Stimulated activated memory B cell treated with anti-CD40 and anti-IgM and Interleukin-4, amounts not matched to agents 10 μg/mL and 1 μg/mL and 100 μg/mL, for 72 hours (primary cell): ENCODE results near the gene TMEM41A.

ENCODE experiments used
- ATAC-seq: fragments of 150-1000 bp; cut with Tn5 transposase; 2 replicates; pipeline ENCODE4 v1.10.0; 2021
- H3K27ac Mint-ChIP-seq: one replicate; pipeline ENCODE4 v1.8.0; 2022; ENCODE audit warnings: mild to moderate bottlenecking, mixed read lengths
- H3K27me3 Mint-ChIP-seq: one replicate; pipeline ENCODE4 v1.8.0; 2022; ENCODE audit warnings: mixed read lengths
- H3K36me3 Mint-ChIP-seq: one replicate; pipeline ENCODE4 v1.8.0; 2022; ENCODE audit warnings: mixed read lengths
- H3K4me1 Mint-ChIP-seq: one replicate; pipeline ENCODE4 v1.8.0; 2022; ENCODE audit warnings: mixed read lengths
- H3K4me3 Mint-ChIP-seq: one replicate; pipeline ENCODE4 v1.8.0; 2022; ENCODE audit warnings: mild to moderate bottlenecking, moderate library complexity, mixed read lengths
- H3K9me3 Mint-ChIP-seq: one replicate; pipeline ENCODE4 v1.8.0; 2022; ENCODE audit warnings: mixed read lengths

The TMEM41A gene

DNA sequence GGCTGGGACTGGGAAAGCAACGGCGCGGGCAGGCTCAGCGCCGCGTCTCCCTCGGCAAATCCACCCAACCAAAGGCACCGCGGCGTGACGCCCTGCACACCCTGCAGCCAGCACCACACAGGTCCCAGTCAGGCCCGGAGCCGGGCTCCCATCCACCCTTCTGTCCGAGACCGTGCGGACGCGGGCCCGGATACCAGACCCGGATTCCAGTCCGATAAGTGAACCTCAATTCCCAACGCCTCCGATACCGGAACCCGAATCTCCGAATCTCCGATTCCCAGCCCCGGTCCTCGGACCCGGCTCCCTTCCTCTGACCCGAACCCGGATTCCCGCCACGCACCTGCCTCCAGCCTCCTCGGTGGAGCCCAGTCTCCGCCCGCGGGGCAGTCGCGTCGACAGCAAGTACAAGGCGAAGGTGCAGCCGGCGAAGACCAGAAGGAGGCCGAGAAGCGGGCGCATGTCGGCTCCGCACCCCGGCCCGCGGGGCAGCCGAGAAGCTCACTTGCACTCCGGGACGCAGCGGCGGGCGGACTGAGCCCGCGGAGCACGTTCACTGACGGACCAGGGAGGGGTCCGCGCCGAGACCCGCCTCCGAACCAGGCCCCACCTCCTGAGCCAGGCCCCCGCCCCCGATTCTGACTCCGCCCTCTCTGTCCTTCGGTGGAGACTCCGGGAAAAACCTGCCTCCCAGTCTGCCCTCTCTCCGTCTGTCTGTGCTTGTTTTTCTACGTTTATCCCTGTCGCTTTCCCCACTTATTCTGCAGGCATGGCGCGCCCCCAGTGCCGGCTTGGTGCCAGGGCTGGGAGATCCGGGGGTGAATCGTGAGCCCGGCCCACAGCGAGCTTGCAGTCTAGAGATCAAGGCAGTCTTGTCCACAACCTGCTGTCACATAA, at the start of gene TMEM41A:
Gene TMEM41A, minus strand, starts transcription at position 533 of the 894 bp plus-strand sequence. Its CDS starts 74 bp downstream, at position 459.
- H3K4me1 Mint-ChIP-seq = peaks cover 17% of the 10 kb centered on the region
- no peaks in the 10 kb centered on the region for H3K9me3 Mint-ChIP-seq
- H3K27me3 Mint-ChIP-seq = no peaks in the 10 kb centered on the region
- H3K4me3 Mint-ChIP-seq = peak within 1 kb of the TSS; percentile 97
- ATAC-seq = peak; percentile 99
- H3K36me3 Mint-ChIP-seq = peaks cover 21% of the 10 kb centered on the region
- H3K27ac Mint-ChIP-seq = peak within 1 kb of the TSS; percentile 93

DNA sequence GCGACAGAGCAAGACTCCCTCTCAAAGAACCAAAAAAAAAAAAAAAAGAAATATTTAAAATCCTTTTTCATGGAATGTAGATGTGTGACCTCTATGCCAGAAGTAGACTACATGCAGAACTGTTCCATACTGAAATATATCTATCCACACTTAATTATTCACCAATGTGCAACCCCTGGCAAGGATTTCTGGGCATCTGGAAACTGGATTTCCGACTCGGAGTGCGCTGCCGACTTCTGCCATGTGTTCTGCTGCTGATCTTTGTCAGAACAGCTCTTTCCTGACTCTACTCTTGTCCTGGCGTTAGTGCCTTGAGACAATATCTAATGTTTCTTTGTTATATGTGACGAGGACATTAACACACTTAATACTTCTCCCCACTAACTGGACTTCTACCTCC, 41.9 kb upstream of the TMEM41A start:
- no peak for ATAC-seq
- Mint-ChIP-seq H3K4me1 (peaks cover 14% of the 10 kb centered on the region), H3K4me3 (no peak overlapping the region), H3K9me3 (no peaks in the 10 kb centered on the region), H3K27ac (no peak overlapping the region), H3K36me3 (no peaks in the 10 kb centered on the region), H3K27me3 (no peaks in the 10 kb centered on the region)

DNA sequence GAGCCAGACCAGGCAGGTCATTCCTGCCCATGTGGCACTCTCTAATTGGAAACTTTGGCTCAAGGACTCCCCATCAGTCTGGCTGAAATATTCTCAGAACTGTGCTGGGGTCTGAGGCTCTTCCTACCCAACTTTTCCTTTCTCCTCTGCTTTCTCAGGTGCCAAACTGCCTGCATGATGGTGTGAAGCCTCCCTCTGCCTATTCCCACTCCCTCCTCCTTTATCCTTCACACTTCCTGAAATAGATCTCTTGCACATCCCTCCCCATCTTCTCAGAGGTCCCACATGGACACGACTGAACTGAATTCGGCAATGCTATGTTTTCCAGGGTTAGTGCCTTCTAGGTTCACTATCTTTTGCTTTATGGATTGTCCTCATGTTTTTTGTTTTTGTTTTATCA, 41.1 kb upstream of the TMEM41A start:
- ATAC-seq = no peak
- no peaks in the 10 kb centered on the region for H3K27me3 Mint-ChIP-seq
- H3K9me3 Mint-ChIP-seq = no peaks in the 10 kb centered on the region
- H3K4me3 Mint-ChIP-seq = no peak overlapping the region
- H3K4me1 Mint-ChIP-seq = peaks cover 14% of the 10 kb centered on the region
- no peak overlapping the region for H3K27ac Mint-ChIP-seq
- no peaks in the 10 kb centered on the region for H3K36me3 Mint-ChIP-seq

DNA sequence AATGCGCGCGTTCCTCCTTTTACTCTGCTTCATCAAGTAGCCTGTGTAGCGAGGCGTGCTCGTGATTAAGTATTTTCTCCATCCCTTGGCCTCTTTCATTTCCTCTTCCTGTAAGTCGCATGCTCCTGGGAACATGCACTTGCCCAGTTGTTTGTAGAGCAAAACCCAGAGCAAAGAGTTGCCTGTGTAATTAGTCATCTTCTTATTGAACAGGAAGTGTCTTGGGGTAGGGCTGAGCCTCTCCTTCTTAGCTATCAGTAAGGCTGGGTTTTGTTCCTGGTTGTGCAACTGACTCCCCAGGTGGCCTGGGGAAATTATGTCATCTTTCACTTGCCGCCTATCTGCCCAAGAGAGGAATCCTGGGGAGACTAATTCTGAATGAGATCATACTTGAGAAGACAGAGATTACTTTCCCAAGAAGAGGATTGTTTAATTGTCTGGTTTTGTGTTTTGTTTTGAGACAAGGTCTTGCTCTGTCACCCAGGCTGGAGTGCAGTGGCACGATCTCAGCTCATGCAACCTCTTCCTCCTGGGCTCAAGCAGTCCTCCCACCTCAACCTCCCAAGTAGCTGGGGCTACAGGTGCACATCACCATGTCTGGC, 38.6 kb upstream of the TMEM41A start:
- Mint-ChIP-seq H3K9me3 (no peaks in the 10 kb centered on the region), H3K27ac (peak overlapping the region; percentile 77), H3K4me1 (peaks cover 14% of the 10 kb centered on the region), H3K4me3 (peak overlapping the region; percentile 44), H3K27me3 (no peaks in the 10 kb centered on the region), H3K36me3 (no peaks in the 10 kb centered on the region)
- ATAC-seq = peak; percentile 97

DNA sequence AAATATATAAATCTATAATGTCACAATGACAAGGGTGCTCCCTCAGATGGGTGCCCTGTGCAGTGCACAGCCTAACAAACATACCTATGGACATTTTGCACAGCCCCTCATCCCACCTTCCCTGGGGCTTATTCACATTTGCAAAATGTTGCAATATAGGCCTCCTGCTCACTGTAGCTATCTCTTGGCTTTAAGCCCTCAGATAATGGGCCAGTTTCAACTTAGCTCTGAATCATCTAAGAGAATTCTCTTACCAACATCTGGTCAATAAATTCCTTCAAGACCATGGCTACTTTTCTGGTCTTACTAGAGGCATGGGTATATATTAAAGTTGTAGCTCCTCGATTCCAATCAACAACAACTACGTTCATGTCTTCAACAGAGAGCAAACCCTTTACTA, 35.7 kb upstream of the TMEM41A start:
- Mint-ChIP-seq H3K4me1 (peaks cover 14% of the 10 kb centered on the region), H3K36me3 (no peaks in the 10 kb centered on the region), H3K4me3 (no peak overlapping the region), H3K27ac (no peak overlapping the region), H3K9me3 (no peaks in the 10 kb centered on the region), H3K27me3 (no peaks in the 10 kb centered on the region)
- no peak for ATAC-seq

DNA sequence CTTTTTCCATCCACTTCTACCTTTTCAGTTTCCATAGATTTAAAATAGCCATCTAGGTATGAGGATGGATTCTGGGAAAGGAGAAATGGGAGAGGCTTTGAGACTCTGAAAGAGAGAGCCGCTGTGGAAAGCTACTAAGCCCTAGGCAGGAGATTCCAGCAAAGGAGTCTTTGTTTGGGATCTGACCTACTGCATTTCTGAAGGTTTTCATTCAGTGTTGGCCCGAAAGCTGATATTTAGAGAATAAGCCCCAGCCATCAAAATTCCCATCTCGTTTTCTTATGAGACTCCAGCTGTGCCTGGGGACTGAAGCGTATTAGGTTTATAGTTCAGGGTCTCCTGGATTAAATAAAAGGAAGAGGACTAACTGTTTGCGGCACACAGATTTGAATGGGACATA, 34.1 kb upstream of the TMEM41A start:
- Mint-ChIP-seq H3K4me3 (no peak overlapping the region), H3K36me3 (no peaks in the 10 kb centered on the region), H3K4me1 (peaks cover 10% of the 10 kb centered on the region), H3K27ac (no peak overlapping the region), H3K27me3 (peaks cover 8% of the 10 kb centered on the region), H3K9me3 (no peaks in the 10 kb centered on the region)
- ATAC-seq = no peak

DNA sequence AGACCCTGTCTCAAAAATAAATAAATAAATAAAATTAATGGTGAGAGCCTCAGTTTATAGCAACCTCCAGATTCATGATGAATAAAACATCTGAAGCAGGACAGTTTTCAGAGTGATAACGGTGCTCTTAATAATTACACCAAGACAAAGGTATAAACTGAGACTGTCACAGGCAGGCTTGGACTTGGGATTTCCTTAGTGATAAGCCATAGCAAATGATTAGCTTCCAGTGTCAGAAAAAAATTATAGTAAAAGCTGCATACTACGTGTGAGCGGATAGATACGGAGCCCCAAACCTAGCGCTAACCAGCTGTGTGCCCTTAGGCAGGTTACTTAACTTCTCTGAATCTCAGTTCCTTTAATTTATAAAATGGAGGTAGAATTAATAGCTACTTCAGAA, 32.0 kb upstream of the TMEM41A start:
- ATAC-seq = no peak
- Mint-ChIP-seq H3K4me3 (no peak overlapping the region), H3K27ac (no peak overlapping the region), H3K4me1 (no peaks in the 10 kb centered on the region), H3K36me3 (no peaks in the 10 kb centered on the region), H3K9me3 (no peaks in the 10 kb centered on the region), H3K27me3 (peaks cover 19% of the 10 kb centered on the region)

DNA sequence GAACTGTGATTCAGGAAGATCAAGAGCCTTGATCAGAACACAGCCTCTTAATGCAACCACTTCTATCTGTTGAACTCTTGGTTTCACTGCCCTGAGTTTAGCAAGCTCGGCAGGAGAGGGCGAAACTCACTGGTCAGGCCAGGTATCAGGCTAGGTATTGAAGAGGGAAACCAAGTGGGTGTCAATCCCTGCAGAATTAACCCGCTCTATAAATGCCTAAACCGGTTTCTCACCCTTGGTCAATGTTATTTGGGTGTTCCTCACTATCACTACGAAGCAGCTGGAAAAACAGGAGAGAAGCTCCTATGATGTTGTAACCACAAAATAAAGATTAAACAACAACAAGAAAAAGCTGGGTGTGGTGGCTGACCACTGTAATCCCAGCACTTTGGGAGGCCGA, 29.7 kb upstream of the TMEM41A start:
- H3K36me3 Mint-ChIP-seq = no peaks in the 10 kb centered on the region
- no peak overlapping the region for H3K27ac Mint-ChIP-seq
- H3K4me3 Mint-ChIP-seq = no peak overlapping the region
- peaks cover 37% of the 10 kb centered on the region for H3K27me3 Mint-ChIP-seq
- no peak for ATAC-seq
- H3K9me3 Mint-ChIP-seq = no peaks in the 10 kb centered on the region
- H3K4me1 Mint-ChIP-seq = no peaks in the 10 kb centered on the region

DNA sequence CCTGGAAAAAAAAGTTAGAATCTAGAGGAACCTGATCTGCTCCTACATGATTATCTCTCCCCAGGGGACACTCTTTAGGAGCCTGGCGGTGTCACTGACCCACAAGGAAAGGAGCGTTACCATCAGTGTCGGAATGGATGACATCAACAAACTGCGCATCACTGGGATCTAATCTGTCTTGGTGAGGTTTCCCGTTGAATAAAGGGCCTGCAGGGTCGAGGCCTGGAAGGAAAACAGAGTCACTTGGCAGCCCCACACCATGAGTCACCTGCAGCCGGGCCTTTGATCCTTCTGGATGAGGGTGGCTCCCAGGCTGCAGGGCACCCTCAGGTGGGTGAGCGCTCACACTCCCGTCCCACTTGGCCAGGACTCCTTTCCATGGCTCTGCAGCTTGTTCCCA, 28.5 kb upstream of the TMEM41A start:
- no peak for ATAC-seq
- no peak overlapping the region for H3K4me3 Mint-ChIP-seq
- H3K36me3 Mint-ChIP-seq = no peaks in the 10 kb centered on the region
- peaks cover 43% of the 10 kb centered on the region for H3K27me3 Mint-ChIP-seq
- H3K4me1 Mint-ChIP-seq = no peaks in the 10 kb centered on the region
- no peak overlapping the region for H3K27ac Mint-ChIP-seq
- H3K9me3 Mint-ChIP-seq = no peaks in the 10 kb centered on the region

DNA sequence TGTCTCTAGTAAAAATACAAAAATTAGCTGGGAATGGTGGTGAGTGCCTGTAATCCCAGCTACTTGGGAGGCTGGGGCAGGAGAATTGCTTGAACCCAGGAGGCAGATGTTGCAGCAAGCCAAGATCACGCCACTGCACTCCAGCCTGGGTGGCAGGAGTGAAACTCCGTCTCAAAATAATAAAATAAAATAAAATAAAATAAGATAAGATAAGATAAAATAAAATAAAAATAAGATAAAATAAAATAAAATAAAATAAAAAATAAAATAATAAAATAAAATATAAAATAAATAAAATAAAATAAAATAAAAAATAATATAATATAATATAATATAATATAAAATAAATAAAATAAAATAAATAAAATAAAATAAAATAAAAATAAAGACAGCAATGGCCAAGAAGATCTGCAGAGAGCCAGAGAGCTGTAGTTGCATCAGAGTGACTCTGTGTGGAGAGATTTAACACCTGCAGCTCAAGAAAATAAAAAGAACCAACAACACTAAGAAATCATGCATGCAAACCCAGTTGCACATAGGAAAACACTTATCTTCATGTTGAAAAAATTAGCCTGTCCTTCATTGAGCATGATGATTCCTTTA, 27.6 kb upstream of the TMEM41A start:
- Mint-ChIP-seq H3K4me1 (no peaks in the 10 kb centered on the region), H3K27ac (no peak overlapping the region), H3K9me3 (no peaks in the 10 kb centered on the region), H3K27me3 (peaks cover 49% of the 10 kb centered on the region), H3K36me3 (no peaks in the 10 kb centered on the region), H3K4me3 (no peak overlapping the region)
- no peak for ATAC-seq

DNA sequence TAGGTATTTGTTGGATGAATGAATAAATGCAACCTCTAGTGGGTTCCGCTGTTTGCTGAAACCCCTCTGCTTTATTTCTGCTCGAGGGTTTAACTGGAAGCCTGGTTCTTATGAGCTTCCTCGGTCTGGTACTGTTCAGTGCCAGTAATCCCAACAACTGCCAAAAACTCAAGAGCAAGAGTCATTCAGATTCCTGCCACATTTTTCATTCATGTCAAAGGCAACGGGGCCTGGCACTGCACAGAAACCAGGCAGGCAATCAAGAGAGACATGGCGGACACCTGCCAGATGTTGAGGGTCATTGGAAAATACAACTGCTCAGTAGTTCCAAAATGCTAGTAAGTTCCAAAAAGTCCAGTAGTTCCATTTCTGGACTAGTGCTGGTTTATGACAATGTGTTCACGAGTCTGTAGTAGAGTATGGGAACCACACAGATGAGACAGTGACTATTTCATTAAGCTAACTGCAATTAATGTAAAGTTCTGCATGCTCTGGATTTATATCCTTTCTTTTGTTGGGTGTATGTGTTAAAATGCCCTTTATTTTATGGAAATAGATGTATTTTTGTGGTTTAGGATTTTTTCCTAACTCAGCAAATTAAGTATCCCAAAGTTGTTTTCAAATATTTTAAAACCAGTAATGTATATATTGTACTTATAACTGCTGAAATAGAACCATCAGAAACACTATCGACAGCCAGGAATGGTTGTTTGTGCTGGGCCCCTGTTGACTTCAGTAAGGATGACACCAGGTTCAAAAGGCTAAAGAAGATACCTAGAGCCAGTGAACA, 22.7 kb upstream of the TMEM41A start:
- H3K4me1 Mint-ChIP-seq = no peaks in the 10 kb centered on the region
- no peak for ATAC-seq
- no peaks in the 10 kb centered on the region for H3K9me3 Mint-ChIP-seq
- H3K4me3 Mint-ChIP-seq = no peak overlapping the region
- no peaks in the 10 kb centered on the region for H3K36me3 Mint-ChIP-seq
- no peak overlapping the region for H3K27ac Mint-ChIP-seq
- peaks cover 56% of the 10 kb centered on the region for H3K27me3 Mint-ChIP-seq

DNA sequence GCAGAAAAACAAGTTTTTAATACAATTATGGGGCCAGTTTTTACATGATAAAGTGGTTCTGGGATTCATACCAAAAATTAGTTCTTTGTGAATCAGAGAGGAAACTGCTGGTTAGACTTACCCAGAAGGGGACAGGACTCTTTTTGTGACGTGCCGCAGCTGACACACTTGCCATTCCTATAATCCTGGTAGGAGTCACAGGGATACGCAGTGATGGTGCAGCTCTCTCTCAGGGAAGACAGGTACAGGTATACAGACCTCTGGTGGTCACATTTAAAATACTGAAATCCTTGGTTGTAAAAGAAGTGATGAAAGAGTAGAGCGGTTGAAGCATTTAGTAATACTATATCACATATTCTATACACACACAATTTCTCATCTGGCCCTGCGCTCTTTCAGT, 20.2 kb upstream of the TMEM41A start:
- no peak for ATAC-seq
- Mint-ChIP-seq H3K9me3 (no peaks in the 10 kb centered on the region), H3K4me1 (no peaks in the 10 kb centered on the region), H3K36me3 (no peaks in the 10 kb centered on the region), H3K27ac (no peak overlapping the region), H3K4me3 (no peak overlapping the region), H3K27me3 (peaks cover 47% of the 10 kb centered on the region)

DNA sequence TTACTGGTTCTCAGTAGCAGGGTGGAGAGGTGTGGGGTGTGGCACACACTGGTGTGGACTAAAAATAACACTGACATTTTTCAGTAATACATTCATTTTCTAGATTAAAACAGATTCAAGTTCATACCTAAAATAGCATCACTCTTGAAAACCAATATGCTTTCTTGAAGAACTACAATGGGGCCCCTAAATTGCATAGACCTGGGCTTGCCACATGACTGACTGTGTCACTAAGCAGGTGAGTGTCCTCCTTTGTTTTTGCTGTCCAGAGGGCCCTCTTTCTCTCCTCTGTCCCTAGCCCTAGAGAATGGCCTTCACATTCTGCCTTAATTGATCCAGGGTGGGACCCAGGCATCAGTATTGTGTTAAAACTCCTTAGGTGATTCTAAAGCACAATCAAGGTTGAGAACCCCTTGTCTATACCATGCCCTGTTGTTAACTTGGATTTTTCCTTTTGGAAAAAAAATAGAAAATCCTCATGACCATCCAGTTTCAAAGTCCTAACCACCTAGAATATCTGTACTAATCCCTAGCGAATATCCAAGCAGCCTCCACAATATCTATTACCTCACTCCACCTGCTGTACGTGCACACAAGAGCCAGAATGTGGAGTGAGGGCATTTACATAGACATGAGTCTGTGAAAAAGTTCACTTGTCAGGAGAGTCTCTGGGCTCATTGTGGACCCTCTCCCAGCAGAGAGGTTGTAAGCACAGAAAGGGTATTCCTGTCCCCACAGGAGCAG, 18.7 kb upstream of the TMEM41A start:
- ATAC-seq = no peak
- Mint-ChIP-seq H3K4me3 (no peak overlapping the region), H3K36me3 (no peaks in the 10 kb centered on the region), H3K27me3 (peaks cover 47% of the 10 kb centered on the region), H3K27ac (no peak overlapping the region), H3K9me3 (no peaks in the 10 kb centered on the region), H3K4me1 (no peaks in the 10 kb centered on the region)

DNA sequence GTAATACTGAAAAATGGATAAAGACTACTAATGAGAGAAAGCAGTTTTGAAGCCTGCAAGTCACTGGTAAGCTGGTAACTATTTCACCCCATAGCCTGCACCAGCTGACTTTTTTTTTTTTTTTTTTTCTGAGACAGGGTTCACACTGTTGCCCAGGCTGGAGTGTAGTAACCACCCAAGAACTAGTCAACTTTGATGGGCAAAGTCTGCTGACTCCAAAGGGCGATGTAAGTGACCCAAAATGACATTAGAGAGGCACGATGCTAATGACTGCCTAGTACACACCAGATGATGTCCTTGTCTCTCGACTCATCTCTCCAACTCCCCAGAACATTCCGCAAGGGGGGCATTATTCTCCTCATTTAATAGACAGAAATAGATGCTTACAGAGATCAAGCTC, 12.9 kb upstream of the TMEM41A start:
- Mint-ChIP-seq H3K36me3 (no peaks in the 10 kb centered on the region), H3K27me3 (peaks cover 17% of the 10 kb centered on the region), H3K4me3 (no peak overlapping the region), H3K4me1 (no peaks in the 10 kb centered on the region), H3K27ac (no peak overlapping the region), H3K9me3 (no peaks in the 10 kb centered on the region)
- no peak for ATAC-seq
